Glomerular endothelial cell (primary cell): ENCODE data around the gene CDH5. TPM values are rescaled to one million over a fixed set of nuclear protein-coding genes. Genes with fewer than 3 reads are reported as not detected.
"Not testable (repeated sequence)": the region's sequence is repeated elsewhere in the genome, so short reads cannot be mapped to it uniquely, and the experiment has no call there.

Experiments used
- DNase-seq: peaks from one replicate; pipeline ENCODE4 v3.0.0-alpha.2; 2011; ENCODE audit warnings: low read depth, low spot score; ENCODE audit errors: extremely low read depth
- total RNA-seq: library from RNA; depleted of rRNA; stranded (reverse); fragments of >200 nt; gene quantifications from 2 replicates; pipeline ENCODE4 v1.2.3, GENCODE V29; 2015

Gene CDH5
- total RNA-seq, result 1,376 and 1,752 TPM in 2 replicates

- no peak for DNase-seq
Observed at GRCh38 chr16:66366433-66367299, at the start of gene CDH5. CDH5 (plus strand) TSS chr16:66366691; CDS start chr16:66379338, 12,647 bp downstream.

DNA sequence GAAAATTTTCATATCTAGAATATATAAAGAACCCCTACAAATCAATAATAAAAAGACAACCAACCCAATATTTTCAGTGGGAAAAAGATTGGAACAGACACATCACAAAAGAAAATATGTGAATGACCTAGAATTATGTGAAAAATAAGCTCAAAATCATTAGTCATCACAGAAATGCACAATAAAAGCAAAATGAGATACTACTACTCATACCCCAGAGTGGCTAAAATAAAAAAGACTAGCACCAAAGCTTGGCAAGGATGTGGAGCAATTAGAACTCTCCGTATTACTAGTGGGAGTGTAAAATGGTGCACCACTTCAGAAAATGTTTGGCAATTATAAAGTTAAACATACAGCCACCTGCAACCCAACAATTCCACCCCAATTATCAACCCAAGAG, 48.0 kb upstream of the CDH5 start:
- DNase-seq, result no peak

DNA sequence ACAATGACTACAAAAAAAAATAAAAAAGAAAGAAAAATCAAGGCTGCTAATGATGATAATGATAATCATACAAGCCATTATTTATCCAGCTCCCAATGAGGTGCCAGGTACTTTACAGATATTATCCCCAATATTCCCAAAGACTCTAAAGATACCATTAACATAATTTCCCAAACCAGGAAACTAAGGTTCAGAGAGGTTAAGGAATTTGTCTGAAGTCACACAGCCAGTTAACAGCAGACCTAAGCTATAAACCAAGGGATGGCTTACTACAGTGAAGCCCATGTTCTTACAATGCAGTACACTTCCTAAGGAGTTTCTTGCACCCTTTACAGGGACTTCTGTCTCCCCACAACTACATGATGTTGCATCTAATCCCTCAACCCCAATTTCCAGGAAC, 45.7 kb upstream of the CDH5 start:
- no peak for DNase-seq

DNA sequence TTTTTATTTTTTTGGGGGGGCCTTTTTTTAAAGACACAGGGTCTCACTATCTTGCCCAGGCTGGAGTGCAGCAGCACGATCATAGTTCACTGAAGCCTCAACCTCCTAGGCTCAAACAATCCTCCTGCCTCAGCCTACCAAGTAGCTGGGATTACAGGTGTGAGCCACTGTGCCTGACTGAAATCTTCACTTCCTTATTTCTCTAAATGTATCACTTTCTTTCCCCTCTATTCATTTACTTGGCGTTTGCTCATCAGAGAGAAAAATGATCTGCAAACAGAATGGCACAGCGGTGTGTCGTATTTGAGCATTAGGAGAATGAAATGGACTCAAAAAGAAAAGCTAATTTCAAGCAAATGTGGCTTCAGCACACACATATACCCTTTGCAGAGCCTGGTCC, 44.3 kb upstream of the CDH5 start:
- no peak for DNase-seq

DNA sequence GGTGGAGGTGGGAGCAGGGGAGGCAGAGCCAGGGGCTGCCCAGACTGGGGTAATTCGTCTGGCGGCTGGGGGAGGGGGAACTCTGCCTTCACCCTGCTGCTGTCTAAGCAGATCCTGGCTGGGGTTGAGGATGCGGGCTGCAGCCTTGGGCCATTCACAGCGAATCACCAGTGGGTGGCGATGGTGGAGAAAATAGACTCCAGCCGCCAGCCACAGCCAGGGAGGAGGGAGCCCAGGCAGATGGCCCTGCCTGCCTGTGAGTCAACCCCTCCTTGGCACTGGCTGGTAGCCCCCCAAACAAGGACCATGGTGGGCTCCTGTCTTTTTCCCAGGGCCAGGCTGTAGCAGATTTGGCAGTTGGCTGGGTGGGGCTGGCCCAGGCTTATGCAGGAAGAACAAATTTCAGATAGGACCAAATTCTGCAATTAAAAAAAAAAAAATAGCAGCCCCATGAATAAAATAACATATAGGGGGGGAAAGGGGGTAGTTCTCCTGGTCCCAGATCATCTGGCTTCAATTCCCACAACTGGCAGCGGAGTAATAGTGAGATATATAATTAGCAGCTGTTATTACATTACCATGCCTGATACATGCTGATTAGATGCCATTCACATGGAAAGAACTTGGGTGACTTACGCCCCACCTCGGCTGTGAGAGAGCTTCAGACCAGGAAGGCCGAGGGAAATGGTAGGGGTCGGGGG, 41.5 kb upstream of the CDH5 start:
- no peak for DNase-seq

DNA sequence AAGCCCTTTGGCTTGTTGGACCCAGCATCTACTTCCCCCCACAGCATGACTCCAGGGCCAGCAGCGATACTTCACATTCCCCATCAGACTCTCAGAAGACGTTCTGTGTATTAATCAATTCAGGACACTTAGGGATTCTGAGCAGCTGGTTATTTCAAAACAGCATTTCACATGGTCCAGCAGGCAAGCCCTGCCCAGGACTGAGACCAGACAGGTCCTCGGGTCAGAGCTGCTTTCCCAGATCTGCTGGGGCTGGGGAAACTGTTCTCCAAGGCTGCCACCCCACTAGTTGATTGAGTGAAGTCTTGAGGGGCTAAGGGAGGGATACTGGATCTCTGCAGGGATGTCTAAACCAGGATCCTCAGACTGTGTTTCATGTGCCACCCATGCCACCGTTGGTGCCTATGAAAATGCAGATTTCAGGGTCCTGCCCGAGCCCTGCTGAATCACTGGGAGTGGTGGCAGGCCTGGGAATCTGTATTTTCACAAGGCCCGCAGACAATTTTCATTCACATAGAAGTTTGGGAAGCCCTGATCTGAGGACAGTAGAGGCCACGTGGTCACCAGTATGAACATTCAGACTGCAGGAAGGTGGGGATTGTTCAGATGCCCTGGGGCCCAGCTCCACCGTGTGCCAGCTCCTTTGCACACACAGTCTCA, 40.6 kb upstream of the CDH5 start:
- DNase-seq, result no peak

GRCh38 chr16:66326991-66327513, 39.4 kb upstream of the CDH5 start:
- no peak for DNase-seq

DNA sequence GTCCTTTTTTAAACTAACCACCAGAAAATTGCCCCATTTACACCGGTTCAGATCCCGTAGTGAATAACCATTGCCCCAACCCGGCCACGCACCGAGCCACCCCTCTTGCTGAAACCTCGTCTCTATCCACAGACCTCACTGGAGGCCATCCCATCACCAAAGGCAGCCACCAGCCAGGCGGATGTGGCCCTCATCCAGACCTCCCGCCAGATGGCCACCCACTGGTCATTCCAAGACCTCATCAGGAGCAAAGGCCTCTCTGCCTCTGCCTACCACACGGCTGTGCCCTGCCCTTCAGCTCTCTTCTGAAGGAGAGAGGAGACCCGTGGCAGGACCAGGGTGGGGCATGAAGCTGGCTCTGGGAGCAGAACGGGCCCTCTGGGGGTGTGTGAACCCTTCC, 38.2 kb upstream of the CDH5 start:
- no peak for DNase-seq

- DNase-seq, result not testable (repeated sequence)
Observed at GRCh38 chr16:66331464-66331863, 35.0 kb upstream of the CDH5 start.

- no peak for DNase-seq
Observed at GRCh38 chr16:66332634-66333610, 33.6 kb upstream of the CDH5 start.

- DNase-seq, result no peak
Observed at GRCh38 chr16:66334853-66335574, 31.5 kb upstream of the CDH5 start.

GRCh38 chr16:66335704-66336329, 30.7 kb upstream of the CDH5 start:
- no peak for DNase-seq

DNA sequence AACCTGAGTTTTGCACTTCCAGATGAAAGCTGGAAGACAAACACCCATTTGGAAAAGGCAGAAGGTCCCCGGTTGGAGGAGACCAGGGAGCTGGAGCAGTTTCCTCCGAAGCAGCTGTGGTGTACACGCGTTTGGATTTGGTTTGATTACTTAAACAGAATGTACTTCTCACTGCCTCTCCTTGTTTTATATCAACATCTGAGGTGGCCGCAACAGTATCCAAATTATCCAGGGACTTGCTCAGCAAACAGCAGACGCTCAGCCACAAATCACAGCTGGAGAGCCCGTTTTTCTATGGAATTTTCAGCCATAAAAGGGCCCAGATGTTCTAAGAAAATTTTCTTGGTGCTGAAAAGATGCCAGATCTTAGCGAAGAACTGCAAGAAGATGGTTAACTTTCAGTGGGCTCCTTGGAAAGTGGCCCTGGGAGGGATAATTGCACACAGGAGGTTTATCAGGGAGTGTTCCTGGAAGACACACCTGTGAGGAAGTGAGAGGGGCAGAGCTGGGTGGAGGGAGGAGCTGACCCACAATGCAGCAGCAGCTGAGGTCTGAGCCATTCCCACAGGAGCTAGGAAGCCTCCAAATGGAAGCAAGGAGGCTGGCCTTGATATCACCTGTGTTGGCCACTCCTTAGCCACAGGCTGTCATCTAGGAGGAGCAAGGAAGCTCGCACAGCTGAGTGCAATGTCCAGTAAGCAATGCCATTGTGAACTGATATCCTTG, 28.9 kb upstream of the CDH5 start:
- DNase-seq, result no peak

DNA sequence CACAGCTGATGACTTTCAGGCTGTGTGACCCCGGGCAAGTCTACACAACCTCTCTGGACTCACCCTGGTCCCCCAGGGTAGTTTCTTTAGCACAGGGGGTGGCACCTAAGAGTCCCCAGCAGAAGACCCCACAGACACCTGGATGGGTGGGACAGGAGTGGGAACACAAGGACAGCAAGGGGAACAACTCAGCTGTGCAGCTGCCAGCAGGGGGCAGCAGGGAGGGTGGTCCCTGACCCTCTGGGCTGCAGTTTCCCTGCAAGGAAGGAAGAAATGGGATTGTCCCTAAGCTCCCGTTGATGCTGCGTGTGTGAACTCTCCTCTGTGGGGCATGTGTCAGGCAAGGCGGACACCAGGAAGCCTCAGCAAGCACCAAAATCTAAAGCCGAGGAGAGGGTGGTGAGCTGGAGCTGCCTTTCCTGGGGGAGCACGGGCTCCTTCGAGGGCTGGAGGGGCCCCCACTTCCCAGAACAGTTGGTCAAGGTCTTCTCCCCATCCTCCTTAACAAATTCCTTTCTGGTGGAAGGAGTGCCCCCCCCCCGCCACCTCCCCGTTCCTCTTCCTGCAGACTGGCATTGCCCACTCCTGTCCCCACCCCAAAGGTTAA, 24.1 kb upstream of the CDH5 start:
- no peak for DNase-seq

DNA sequence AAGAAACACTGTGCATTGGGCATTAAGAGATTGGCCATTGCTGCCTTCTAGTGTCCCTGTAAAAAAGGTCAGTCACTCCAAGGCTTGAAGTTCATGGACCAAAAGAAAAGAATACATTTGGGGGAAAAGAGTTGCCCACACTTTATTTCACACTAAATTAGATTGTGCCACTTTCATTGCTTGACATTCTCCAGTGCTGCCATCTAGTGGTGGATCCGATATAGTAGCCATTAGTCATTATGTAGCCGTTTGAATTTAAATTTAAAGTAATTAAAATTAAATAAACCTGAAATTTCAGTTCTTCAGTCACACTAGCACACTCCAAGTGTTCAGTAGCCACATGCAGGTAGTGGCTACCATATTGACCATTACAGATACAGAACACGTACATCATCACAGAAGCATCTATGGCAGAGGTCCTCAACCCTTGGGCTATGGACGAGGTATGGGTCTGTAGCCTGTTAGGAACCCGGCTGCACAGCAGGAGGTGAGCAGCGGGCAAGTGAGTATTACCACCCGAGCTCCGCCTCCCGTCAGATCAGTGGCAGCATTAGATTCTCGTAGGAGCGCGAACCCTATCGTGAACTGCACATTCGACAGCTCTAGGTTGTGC, 21.9 kb upstream of the CDH5 start:
- no peak for DNase-seq

DNA sequence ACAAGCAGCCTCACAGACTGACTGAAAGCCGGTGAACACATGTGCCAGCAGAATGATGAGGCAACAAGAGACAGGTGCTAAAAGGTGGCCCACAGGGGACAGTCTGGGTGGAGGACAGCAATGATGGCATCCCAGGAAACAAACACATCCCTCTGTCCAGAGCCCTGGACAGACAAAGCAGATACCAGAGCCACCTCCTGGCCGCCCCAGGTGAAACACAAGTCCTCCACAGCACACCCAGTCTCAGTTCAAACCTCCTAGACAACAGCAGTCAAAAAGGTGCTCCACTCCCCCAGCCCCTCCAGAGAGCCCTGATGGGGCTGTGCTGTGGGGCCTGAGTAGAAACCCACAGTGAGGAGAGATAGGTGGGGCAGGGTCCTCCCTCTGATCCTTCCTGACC, 20.3 kb upstream of the CDH5 start:
- DNase-seq, result no peak

GRCh38 chr16:66352304-66352703, 14.2 kb upstream of the CDH5 start:
- no peak for DNase-seq

DNA sequence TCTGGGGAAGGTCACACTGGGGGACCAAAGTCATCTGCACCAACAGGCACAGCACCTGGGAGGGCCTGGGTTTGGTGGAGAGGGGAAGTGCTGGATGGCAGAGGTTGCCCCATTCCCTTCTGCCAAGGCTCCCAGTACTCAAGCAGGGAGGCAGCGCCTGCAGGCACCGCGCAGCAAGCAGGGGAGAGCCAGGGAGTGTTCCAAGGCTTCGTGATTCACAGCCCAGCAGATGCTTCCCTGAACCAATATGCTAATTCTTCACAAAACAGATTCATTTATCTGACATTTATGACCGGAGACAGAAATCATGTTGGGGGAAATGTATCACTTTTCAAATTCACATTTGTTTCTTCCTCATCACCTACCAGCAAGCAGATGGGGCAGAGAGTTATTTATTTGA, 13.4 kb upstream of the CDH5 start:
- no peak for DNase-seq
